ENCODE data around the gene PCDHA12.
"Not testable (repeated sequence)": the region's sequence is repeated elsewhere in the genome, so short reads cannot be mapped to it uniquely, and the experiment has no call there.

DNA sequence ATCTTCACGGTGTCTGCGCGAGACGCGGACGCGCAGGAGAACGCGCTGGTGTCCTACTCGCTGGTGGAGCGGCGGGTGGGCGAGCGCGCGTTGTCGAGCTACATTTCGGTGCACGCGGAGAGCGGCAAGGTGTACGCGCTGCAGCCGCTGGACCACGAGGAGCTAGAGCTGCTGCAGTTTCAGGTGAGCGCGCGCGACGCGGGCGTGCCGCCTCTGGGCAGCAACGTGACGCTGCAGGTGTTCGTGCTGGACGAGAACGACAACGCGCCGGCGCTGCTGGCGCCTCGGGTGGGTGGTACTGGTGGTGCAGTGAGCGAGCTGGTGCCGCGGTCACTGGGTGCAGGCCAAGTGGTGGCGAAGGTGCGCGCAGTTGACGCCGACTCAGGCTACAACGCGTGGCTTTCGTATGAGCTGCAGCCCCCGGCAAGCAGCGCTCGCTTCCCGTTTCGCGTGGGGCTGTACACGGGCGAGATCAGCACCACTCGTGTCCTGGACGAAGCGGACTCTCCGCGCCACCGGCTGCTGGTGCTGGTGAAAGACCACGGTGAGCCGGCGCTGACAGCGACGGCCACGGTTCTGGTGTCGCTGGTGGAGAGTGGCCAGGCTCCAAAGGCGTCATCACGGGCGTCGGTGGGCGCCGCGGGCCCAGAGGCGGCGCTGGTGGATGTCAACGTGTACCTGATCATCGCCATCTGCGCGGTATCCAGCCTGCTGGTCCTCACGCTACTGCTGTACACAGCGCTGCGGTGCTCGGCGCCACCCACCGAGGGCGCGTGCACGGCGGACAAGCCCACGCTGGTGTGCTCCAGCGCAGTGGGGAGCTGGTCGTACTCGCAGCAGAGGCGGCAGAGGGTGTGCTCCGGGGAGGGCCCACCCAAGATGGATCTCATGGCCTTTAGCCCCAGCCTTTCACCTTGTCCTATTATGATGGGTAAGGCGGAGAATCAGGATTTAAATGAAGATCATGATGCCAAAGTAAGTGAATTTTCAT is 45.3 kb upstream of the PCDHA12 start:
- not testable (repeated sequence) for TF ChIP-seq CTCF, POLR2A, POLR2AphosphoS5, EP300 (IDR thresholded peaks at IDR 0.05)
